ENCODE data around the gene TOR2A. TPM values are rescaled to one million over a fixed set of nuclear protein-coding genes. Genes with fewer than 3 reads are reported as not detected.
A peak's percentile ranks its signal among the peaks of the same experiment; 100 is the strongest.

The TOR2A gene
- total and polyA plus RNA-seq, 9 of the 15 experiments (the other 6 are each of a cell fraction or from before 2014, with no cell fraction given), result 0.80 to 25.9 (median 11.1) TPM

DNA sequence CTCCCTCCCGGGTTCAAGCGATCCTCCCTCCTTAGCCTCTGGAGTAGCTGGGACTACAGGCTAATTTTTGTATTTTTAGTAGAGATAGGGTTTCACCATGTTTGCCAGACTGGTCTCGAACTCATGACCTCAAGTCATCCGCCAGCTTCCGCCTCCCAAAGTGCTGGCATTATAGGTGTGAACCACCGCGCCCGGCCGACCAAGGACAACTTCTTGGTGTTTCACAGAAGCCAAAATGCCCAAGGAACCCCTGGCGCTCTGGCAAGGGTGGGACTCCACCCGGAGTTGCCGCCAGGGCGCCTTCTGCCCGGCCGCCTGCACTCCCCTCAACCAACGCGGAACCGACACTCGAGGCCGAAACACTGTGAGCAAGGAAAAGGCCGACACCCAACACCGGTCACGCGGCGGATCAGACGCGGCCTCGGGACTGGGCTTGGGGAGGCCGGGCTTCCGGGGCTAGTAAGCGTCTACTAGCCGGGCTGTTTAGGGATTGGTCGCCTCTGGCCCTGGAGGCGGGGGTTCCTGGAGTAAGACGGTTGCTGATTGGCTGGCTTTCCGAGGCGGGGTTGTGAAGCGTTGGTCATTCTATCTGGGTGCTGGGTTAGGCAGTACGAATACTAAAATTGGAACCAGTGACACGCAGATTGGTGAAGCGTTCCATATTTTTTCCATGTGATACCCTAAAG lies 36.0 kb downstream of the TOR2A start (continued):
- TF ChIP-seq HDAC3 (IDR thresholded peaks at IDR 0.05; ENCODE audit: borderline replicate concordance, partially characterized antibody) (peak; percentile 18), ZNF239 (CRISPR knock-in tag; IDR thresholded peaks at IDR 0.05) (peak; percentile 38; the same call in 1 of the 2 replicates), NR1H2 (CRISPR knock-in tag; IDR thresholded peaks at IDR 0.05) (no peak), ELF1 (tag; IDR thresholded peaks at IDR 0.05) (peak; percentile 89), ATF1 (CRISPR knock-in tag; IDR thresholded peaks at IDR 0.05) (no peak), ATF1 (tag; IDR thresholded peaks at IDR 0.05) (peak; percentile 90), ZBED1 (IDR thresholded peaks at IDR 0.05) (0 out of 2 replicates have a peak, but pooled peaks have one; percentile 57), HDAC2 (IDR thresholded peaks at IDR 0.05) (peak; percentile 26), FOXP1 (CRISPR knock-in tag; IDR thresholded peaks at IDR 0.05) (peak; percentile 88), KLF6 (CRISPR knock-in tag; IDR thresholded peaks at IDR 0.05; ENCODE audit: borderline replicate concordance) (peak; percentile 68), CCNT2 (IDR thresholded peaks at IDR 0.05; ENCODE audit: borderline replicate concordance, extremely low read depth, insufficient read length, low read depth, low read length) (peak; percentile 19), TEAD2 (tag; IDR thresholded peaks at IDR 0.05) (peak; percentile 8; the same call in 1 of the 2 replicates), FOXJ2 (tag; IDR thresholded peaks at IDR 0.05) (no peak), ZNF764 (CRISPR knock-in tag; IDR thresholded peaks at IDR 0.05; ENCODE audit: low read depth) (0 out of 2 replicates have a peak, but pooled peaks have one; percentile 39), ZNF57 (CRISPR knock-in tag; IDR thresholded peaks at IDR 0.05) (no peak)
- TF ChIP-seq, protein P1, sequence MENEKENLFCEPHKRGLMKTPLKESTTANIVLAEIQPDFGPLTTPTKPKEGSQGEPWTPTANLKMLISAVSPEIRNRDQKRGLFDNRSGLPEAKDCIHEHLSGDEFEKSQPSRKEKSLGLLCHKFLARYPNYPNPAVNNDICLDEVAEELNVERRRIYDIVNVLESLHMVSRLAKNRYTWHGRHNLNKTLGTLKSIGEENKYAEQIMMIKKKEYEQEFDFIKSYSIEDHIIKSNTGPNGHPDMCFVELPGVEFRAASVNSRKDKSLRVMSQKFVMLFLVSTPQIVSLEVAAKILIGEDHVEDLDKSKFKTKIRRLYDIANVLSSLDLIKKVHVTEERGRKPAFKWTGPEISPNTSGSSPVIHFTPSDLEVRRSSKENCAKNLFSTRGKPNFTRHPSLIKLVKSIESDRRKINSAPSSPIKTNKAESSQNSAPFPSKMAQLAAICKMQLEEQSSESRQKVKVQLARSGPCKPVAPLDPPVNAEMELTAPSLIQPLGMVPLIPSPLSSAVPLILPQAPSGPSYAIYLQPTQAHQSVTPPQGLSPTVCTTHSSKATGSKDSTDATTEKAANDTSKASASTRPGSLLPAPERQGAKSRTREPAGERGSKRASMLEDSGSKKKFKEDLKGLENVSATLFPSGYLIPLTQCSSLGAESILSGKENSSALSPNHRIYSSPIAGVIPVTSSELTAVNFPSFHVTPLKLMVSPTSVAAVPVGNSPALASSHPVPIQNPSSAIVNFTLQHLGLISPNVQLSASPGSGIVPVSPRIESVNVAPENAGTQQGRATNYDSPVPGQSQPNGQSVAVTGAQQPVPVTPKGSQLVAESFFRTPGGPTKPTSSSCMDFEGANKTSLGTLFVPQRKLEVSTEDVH (IDR thresholded peaks at IDR 0.05; ENCODE audit: low read depth, partially characterized antibody), result no peak
- TF ChIP-seq, protein P2, sequence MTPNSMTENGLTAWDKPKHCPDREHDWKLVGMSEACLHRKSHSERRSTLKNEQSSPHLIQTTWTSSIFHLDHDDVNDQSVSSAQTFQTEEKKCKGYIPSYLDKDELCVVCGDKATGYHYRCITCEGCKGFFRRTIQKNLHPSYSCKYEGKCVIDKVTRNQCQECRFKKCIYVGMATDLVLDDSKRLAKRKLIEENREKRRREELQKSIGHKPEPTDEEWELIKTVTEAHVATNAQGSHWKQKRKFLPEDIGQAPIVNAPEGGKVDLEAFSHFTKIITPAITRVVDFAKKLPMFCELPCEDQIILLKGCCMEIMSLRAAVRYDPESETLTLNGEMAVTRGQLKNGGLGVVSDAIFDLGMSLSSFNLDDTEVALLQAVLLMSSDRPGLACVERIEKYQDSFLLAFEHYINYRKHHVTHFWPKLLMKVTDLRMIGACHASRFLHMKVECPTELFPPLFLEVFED (CRISPR knock-in tag; conservative IDR thresholded peaks at IDR 0.05), result 0 out of 2 replicates have a peak, but pooled peaks have one; percentile 6
- TF ChIP-seq, protein P3, sequence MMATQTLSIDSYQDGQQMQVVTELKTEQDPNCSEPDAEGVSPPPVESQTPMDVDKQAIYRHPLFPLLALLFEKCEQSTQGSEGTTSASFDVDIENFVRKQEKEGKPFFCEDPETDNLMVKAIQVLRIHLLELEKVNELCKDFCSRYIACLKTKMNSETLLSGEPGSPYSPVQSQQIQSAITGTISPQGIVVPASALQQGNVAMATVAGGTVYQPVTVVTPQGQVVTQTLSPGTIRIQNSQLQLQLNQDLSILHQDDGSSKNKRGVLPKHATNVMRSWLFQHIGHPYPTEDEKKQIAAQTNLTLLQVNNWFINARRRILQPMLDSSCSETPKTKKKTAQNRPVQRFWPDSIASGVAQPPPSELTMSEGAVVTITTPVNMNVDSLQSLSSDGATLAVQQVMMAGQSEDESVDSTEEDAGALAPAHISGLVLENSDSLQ (IDR thresholded peaks at IDR 0.05), result peak; percentile 50
- TF ChIP-seq, protein P4, sequence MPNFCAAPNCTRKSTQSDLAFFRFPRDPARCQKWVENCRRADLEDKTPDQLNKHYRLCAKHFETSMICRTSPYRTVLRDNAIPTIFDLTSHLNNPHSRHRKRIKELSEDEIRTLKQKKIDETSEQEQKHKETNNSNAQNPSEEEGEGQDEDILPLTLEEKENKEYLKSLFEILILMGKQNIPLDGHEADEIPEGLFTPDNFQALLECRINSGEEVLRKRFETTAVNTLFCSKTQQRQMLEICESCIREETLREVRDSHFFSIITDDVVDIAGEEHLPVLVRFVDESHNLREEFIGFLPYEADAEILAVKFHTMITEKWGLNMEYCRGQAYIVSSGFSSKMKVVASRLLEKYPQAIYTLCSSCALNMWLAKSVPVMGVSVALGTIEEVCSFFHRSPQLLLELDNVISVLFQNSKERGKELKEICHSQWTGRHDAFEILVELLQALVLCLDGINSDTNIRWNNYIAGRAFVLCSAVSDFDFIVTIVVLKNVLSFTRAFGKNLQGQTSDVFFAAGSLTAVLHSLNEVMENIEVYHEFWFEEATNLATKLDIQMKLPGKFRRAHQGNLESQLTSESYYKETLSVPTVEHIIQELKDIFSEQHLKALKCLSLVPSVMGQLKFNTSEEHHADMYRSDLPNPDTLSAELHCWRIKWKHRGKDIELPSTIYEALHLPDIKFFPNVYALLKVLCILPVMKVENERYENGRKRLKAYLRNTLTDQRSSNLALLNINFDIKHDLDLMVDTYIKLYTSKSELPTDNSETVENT (CRISPR knock-in tag; IDR thresholded peaks at IDR 0.05), result peak; percentile 78; the same call in 1 of the 2 replicates
- TF ChIP-seq, protein P5, sequence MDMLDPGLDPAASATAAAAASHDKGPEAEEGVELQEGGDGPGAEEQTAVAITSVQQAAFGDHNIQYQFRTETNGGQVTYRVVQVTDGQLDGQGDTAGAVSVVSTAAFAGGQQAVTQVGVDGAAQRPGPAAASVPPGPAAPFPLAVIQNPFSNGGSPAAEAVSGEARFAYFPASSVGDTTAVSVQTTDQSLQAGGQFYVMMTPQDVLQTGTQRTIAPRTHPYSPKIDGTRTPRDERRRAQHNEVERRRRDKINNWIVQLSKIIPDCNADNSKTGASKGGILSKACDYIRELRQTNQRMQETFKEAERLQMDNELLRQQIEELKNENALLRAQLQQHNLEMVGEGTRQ (CRISPR knock-in tag; IDR thresholded peaks at IDR 0.05), result peak; percentile 74
